Measurements from ENCODE around the gene MTX3.

The MTX3 gene

DNA sequence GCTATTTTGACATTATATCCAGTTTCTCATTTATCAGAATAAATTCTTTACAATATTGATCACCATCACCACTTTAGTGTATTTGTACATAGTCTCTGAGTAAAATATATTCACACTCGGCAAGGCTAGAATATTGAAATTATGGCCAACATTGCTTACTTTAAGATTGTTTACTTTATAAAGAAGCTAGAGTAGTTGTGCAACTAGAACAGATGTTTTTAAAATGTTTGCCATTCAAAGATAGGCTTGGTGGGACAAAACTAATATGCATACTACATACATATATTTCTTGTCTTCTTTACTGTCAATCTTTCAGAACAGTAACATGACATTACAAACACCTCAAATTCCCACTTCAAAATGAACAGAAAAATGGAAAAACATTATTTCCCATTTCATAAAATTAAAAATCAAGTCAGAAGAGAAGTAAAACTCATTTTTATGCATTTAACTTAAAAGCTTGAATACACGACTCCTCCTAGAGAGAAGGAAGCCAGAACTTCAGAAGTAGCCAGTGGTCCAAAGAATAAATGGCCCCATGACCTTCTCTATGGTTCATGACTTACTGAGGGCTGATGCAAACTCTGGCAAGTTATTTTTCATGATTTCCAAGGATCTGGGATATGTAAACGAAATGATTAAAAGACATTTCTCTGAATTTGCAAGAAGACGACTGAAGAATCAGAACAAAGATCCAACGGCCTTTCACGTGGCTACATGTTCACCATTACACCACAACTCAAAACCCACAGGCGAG lies 14.1 kb downstream of the MTX3 start:
- no peak for DNase-seq

DNA sequence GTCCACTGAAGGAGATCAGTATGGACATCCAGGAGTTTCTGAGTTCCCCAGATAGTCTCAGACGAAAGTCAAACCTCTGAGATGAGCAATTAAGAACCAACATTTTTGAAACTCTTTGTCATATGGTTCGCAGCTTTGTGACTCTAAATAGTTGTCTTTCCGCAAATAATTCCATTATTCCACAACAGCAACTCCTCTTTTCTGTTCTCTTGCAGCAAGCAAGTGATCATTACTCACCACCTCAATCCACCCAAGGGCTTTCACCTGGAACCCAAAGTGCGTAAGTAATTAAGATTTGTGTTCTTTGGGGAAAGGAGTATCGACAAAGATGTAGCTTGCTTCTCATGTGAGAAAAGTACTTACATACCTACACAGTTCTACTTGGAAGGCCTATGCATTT lies 15.6 kb downstream of the MTX3 start:
- DNase-seq, result no peak

DNA sequence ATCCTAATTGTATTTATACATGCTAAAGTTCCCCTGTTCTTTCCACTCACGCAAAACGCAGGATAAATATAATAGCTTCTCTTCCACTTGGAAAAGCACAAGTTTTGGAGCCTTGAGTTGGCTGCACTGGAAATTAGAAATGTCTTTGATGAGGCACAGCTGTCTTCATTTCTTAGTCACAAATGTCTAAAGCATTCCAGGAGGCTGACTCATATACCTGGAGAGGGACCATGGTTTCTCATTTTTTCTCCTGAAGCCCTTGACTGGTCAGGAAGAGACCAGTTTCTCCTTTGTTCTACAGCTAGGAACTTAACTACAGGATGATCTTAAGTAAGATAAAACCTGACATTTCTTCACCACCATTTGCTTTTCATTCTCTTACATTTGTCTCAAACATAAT lies 16.2 kb downstream of the MTX3 start:
- no peak for DNase-seq

DNA sequence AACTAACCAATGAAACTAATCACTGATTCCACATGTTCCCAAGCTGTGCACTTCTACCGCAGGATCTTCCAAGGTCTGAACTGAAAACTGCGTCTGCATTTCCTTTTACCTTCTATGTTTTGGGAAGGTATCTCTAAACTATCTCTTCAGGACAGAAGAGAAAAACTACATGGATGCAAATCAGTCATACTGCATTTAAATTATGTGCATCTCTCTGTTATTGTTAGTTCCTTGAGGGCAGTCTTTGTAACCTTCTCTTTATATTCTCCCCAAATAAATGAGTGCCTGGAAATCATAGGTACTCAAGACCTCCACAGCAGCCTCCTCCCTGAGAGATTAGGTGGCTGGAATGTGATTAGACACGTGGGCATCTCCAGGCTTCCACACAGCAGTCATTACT lies 17.1 kb downstream of the MTX3 start:
- DNase-seq, result no peak

DNA sequence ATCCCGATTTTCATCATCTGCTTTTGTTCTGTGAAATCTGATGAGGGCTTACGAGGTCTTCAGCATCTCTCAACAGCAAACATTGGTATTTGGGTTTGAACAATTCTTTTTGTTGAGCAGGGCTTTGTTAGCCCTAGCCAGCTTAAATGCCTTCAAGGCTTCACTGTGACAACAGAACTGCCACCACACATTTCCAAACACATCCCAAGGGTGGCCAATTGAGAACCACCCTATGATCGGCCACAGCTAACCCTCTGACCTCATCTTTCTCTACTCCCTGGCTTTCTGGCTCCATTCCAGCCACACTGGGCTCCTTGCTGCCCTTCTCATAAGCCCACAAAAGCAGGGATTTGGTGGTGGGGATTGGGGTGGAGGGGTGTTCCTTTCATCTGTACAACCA lies 17.6 kb downstream of the MTX3 start:
- DNase-seq, result no peak

DNA sequence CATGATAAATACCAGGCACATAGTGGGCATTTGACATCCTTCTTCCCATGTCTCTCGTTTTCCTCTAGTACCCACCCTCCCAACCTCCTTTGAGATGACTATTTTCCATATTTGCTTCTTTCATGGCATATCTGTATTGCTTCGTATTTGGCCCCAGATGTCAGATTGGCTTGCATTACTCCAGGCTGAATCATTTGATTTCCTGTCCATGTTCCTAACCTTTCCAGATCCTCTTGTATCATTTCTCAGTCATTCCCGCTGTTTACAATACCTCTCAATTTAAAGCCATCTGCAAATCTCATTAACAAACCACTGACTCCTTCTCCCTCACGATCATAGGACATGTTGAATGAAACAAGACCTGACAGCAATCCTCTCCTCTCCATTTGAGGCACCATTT lies 19.9 kb downstream of the MTX3 start:
- no peak for DNase-seq

DNA sequence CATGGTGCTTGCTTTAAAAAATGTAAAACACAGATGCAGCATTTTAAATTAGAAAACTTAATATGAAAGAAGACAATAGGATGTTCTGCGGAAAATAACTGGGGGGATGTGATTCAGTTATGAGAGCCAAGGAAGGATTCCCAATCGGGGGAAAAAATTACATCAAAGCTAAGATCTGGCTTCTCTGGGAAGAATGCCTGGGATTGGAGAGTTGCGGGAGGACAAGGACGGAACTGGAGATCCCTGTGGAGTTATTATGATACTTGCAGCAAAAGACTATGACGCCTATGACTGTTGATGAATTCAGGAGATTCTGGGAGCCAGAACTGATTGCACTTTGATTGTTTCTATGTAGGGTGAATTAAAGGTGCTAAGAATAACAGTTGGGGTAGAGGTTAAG lies 24.6 kb downstream of the MTX3 start:
- no peak for DNase-seq

DNA sequence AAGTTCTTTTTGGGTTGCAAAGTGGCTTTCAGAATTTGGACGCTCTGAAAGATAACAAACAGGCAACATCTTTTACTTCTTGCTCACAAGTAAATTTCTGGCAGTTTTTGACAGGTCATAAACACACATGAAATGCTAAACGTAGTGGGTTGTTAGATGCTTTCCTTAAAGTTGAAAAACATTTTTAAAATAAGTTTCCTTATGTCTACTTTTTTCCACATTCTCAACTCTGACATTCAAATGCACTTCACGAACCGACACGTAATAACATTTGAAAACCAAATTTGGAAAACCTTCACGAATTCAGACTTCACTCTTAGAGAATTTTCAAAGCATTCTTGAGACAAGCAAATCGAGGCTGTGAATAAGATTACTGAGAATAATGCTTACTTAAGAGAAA lies 26.9 kb downstream of the MTX3 start:
- DNase-seq, result no peak

DNA sequence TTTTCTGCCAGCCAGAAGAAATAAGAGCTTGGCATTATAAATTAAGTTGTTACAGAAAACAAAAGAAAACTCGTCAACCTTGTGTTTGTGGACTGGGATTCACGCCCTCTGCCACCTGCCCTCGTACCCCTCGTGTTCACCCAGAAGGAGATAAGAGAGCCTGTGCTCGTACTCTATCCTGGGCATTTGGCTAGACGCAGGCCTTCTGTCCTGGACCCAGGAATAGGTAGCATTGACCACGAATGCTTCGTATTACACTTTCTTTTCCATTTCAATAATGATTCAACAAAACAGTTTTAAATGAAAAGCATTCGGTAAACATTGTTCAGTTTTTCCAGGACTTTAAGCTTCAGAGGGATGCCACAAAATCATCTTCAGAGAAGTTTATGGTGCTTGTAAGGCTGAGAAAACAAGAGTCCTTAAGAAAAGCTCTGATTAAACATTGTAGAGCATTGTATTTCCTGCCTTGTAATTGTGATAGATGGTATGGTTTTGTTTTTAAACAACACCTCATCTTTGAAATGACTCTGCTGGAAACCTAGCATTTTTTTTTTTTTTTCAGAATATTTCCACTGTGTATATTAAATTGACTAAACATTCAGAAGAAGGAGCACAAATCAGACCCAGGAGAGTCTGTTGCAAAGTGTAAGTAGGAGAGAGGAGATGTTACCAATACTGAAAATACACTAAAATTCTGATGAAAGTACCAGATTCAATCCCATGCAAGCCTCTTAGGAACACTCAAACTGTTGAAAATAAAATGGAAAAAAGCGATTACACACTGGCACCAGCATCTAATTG lies 27.6 kb downstream of the MTX3 start:
- DNase-seq, result peak in 1 of 2 experiments; percentile 21

DNA sequence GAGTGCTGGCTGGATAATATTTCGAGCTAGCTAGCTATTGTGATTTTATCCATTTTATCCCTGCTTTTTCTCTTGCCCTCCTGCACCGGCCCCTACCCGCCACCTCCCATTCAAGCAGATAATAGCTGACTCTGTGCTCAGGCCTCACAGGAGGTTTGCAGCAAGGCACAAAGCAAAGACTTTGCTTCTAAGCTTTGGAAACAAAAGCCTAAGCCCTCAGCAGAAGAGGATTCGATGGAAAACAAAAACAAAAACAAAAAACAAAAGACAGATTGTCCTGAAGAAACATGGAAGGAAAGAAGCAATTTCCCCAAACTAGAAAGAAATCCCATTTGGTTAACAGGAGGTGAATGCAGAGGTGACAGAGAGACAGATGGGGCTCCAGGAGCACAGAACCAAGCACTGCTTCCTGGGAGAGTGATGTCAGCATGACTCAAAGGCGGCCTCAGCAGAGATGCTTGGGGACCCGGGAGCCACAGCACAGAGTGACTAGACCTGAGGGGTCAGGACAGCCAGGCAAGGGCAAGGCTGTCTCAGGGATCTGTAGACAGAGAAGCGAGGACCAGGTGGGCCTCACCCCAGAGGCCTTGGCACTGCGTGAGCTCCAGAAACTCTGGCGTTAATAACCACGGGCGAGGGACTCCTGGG lies 28.4 kb downstream of the MTX3 start:
- peak; percentile 75 to 81 for DNase-seq

DNA sequence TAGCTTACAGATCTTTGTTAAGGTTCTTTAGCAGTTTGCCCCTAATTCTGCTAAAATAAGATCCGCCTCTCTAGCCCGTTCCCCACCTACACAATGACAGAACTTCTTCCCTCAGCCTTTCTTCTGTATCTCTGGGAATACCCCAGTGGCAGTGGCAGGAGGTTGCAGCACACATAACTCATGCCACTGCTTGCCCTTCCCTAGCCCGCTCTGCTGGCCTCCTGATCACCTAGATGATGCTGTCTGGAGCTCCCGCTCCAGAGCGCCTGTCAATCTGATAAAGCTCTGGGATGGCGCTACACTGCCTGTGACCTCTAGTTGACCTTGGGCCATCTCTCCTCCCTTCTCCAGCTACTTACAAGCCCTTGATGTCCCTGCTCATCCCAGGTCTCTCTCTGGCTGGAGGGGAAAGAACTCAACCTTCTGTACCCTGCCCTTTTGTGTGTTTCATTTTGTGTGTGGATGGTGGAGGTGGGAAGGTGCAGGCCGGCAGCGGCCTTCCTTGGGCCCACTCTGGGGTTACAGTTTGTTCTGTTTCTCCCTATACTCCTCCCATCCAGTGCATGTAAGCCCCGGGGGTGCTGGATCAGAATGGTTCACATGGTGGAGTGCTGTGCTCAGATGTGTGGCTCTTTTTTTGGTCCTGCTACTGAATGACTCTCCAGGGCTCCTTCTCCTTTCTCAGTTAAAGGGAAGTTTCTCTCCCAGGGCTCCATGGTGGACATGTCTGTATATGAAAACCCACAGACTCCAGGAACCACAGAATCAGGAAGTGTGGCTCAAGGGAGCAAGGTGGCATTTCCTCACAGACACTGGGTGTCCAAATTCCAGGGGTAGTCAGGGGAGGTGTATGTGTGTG lies 29.1 kb downstream of the MTX3 start:
- no peak for DNase-seq

DNA sequence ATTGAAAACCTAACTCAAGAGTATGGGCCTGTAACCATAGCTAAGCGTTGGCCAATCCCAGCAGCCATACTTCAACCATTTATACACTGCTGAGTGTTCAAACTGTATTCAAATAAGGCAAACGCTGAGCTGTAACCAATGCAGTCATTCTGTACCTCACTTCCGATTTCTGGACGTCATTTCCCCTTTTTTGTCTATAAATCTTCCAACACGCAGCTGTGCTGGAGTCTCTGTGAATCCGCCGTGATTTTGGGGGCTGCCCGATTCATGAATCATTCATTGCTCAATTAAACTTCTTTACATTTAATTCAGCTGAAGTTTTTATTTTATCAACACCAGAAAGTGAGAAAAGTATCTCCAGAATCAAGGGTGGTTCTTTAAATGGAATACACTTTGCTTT lies 31.7 kb downstream of the MTX3 start:
- DNase-seq, result no peak

DNA sequence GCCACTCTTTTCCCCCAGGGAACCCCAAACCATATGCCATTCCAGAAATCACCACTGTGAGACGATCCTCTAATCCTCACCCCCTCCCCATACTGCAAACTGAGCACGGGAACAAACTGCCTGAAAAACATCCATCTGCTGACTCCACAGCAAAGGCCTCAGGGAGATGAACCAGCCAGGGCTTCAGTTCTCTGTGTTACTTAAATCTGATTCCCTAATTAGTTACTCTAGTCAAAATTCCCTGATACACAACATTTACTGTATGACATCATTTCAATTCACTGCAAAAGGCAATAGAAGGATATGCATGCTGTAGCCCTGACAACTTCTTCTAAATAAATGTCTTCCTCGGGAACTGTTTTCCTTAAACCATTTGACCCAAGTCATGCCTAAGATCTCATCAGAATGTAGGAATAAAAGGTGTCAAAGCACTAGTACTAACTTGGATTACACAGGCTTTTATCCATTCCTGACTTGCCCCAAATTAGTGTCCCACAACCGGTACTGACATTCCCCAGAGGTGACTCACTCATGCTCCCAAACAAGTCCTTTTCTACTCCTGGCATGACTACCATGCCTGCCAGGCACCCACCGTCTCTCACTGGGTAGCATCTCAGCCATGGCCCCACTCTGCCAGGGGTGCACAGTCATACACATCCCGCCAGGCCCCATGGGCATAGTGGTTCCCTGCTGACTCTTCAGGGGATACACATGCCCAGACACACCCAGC lies 35.0 kb downstream of the MTX3 start:
- no peak for DNase-seq

DNA sequence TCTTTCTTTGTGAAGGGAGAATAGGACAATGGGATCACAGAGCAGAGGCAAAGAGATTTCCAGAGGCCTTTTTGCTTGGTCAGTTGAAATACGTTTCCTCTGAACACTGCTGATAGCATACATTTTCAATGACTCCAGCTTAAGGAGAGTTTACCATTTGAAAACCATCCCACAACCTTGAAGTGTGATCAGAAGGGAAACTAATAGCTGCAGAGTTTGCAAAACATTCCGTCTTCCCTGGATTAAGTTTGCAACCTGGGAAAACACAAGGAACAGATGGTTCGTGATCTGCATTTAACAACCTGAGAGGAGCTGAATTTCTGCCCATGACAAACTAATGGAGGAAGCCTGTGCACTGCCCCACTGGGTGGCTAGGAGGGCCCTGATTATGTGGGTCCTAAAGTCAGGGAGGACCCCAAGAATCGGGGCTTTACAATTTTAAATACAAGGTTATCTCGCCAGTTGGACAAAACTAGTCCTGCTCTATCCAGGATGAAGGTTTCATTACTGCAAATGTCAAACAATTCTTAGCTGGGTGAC lies 35.6 kb downstream of the MTX3 start:
- no peak for DNase-seq

DNA sequence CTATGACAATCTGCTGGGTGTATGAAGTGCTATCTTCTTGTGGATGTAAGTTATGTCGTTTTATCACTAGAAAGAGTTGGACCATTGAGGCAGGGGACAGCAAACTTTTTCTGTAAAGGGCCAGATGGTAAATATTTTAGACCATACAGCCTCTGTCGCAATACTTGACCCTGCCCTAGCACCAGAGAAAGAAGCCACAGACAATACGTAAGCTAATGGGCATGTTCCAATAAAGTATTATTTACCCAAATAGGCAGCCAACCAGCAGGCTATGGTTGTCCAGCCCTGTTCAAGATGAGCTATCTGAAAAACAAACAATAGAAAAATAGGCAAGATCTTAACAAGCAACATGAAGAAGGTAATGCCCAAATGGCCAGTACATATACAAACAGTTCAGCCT lies 36.4 kb downstream of the MTX3 start:
- DNase-seq, result no peak

DNA sequence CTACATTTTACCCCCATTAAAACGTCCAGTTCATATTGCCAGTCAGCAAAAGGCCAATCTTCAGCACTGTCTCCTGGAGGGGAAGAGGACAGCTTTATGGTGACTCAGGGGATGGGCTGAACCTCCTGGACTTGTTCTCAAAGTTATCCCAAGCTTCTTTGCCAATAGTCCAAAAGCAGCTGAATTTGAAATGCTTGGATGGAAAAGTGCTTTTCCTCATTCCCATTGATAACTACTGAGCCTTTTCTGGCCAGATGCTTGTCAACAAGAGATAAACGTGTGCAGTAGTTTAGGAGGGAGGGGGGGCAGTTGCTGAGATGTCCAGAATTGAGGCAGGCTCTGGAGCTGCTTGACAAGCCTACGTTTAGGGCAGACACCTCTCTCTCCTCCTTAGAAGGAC lies 43.5 kb downstream of the MTX3 start:
- DNase-seq, result no peak

DNA sequence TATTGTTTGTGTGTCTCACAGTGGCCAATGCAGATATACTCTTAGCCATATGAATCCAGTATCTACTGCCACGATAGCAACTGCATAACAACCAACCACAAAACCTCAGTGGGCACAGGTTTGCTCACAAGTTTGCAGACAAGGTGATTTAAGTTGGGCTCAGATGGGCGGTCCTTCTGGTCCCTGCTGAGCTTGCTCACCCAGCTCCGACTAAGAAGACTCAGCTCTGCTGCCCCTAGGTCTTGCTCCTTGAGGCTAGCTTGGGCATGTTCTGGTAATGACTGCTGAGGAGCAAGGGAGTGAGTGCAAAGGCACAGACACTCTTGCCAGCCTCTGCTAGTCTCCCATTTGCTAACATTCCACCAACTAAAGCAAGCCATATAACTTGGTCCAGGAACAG lies 52.6 kb downstream of the MTX3 start:
- peak; percentile 41 to 58 for DNase-seq

DNA sequence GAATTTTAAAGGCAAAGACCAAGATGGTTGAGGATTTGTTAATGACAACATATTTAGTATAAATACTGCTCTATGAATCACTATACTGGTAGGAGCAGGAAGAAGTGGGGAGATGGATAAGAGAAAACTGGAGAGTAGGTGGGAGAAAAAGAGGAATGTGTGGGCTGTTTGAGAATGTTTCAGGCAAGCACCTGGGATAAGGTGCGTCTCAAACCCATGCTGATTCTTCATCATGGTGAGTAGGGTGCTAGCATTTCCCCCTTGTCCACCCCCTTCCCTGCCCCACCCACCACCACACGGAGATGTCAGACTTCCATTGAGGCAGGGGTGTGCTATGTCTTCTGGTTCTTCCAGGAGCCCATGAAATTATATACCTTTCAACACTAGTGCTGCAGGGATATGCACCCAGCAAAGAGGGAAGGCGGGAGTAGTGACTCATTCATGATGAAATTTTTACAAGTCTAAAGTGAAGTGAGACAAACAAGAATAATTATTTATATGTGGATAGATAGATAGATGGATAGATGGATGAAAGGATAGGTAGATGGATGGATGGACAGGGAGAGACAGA lies 54.3 kb downstream of the MTX3 start:
- no peak for DNase-seq

DNA sequence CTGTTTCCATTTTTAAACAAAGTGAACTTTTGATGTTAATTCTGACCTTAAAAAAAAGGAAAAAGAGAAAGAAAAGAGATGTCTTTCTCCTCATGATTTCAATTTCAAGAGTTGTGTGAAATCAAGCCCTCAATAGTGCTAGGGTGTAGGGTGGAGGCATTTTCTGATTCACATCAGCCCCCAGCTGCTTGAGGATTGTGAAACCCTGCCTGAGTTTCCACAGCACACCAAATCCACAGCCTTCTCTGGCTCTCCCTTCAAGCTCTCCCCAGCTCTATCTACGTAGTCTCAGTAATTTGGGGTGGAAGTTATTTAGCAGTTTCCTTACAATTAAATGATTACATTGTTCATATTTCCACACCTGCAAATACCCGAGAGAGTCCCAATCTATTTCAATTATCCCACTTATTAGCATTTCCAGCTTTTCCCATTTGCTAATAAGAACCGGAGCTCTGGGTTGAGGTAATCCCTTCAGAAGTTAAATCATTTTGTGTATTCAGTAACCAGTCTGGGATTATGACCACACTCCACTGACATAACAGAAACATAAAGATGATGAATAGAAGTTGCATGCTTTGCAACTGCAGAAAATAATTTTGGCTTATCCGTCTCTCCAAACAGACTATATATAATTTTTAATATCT lies 54.9 kb downstream of the MTX3 start:
- no peak for DNase-seq

DNA sequence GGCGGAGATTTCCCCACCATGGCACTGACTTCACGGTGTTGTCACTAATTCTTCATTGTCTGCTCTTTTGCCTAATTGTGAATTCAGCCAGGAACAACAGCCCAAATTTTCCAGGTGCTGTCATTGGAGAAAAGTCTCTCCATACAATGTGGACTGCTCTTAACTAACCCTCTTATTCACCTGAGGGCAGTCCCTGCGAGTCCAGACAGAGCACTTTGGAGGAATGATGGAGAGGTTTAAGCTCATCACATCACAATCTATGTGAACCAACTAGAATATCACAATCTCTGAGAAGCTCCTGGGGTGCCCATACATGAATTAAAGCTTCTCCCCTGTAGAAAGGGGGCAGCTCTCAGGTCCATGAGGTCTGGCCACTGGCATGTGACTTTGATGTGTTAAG lies 56.4 kb downstream of the MTX3 start:
- no peak for DNase-seq

Measured in activated T-cell treated with anti-CD3 and anti-CD28 coated beads, Interleukin-2, amount 50 U/mL, for 48 hours (primary cell).